ENCODE results near the gene SLC26A8.
A peak's percentile ranks its signal among the peaks of the same experiment; 100 is the strongest.

SLC26A8 gene

GRCh38 chr6:36032261-36032660, 7.8 kb upstream of the SLC26A8 start:
- no peaks in the 10 kb centered on the region for H3K36me3 ChIP-seq (ENCODE audit: insufficient read depth, low read length)
- H3K27ac ChIP-seq (ENCODE audit: low read depth, low read length): no peak overlapping the region
- H3K4me1 ChIP-seq (ENCODE audit: insufficient read depth, low read length): peaks cover 21% of the 10 kb centered on the region
- no peaks in the 10 kb centered on the region for H3K9me3 ChIP-seq (ENCODE audit: insufficient read depth, low read depth, low read length)
- H3K4me3 ChIP-seq (ENCODE audit: low read length): no peak overlapping the region
- no peak overlapping the region for H3K9ac ChIP-seq (ENCODE audit: low read depth, low read length)
- 92% methylated on average over 1 of the region's 1 CpG for WGBS
- no peaks in the 10 kb centered on the region for H3K27me3 ChIP-seq (ENCODE audit: insufficient read depth, low read length)

- 65% methylated on average over 6 of the region's 6 CpGs for WGBS
Measured at GRCh38 chr6:36029464-36029863, 5.0 kb upstream of the SLC26A8 start.

GRCh38 chr6:36028877-36029324, 4.5 kb upstream of the SLC26A8 start:
- H3K4me1 ChIP-seq (ENCODE audit: insufficient read depth, low read length): peaks cover 36% of the 10 kb centered on the region
- WGBS: 3% methylated on average over 13 of the region's 13 CpGs
- no peak overlapping the region for H3K27ac ChIP-seq (ENCODE audit: low read depth, low read length)
- no peaks in the 10 kb centered on the region for H3K9me3 ChIP-seq (ENCODE audit: insufficient read depth, low read depth, low read length)
- H3K27me3 ChIP-seq (ENCODE audit: insufficient read depth, low read length): peaks cover 8% of the 10 kb centered on the region; the same call in 1 of the 2 replicates
- peak overlapping the region; percentile 96 for H3K4me3 ChIP-seq (ENCODE audit: low read length)
- peak overlapping the region; percentile 95 for H3K9ac ChIP-seq (ENCODE audit: low read depth, low read length)
- H3K36me3 ChIP-seq (ENCODE audit: insufficient read depth, low read length): no peaks in the 10 kb centered on the region

More at GRCh38 chr6:36029464-36029863, 5.0 kb upstream of the SLC26A8 start:
- Histone ChIP-seq H3K27ac (ENCODE audit: low read depth, low read length) (no peak overlapping the region), H3K36me3 (ENCODE audit: insufficient read depth, low read length) (no peaks in the 10 kb centered on the region), H3K27me3 (ENCODE audit: insufficient read depth, low read length) (peaks cover 8% of the 10 kb centered on the region; the same call in 1 of the 2 replicates), H3K4me3 (ENCODE audit: low read length) (peak overlapping the region; percentile 96), H3K4me1 (ENCODE audit: insufficient read depth, low read length) (peaks cover 38% of the 10 kb centered on the region), H3K9me3 (ENCODE audit: insufficient read depth, low read depth, low read length) (no peaks in the 10 kb centered on the region), H3K9ac (ENCODE audit: low read depth, low read length) (peak overlapping the region; percentile 95)

GRCh38 chr6:36028088-36028876, 3.8 kb upstream of the SLC26A8 start:
- WGBS: under 1% methylated on average over 44 of the region's 44 CpGs
- H3K4me1 ChIP-seq (ENCODE audit: insufficient read depth, low read length): peaks cover 37% of the 10 kb centered on the region
- peaks cover 8% of the 10 kb centered on the region; the same call in 1 of the 2 replicates for H3K27me3 ChIP-seq (ENCODE audit: insufficient read depth, low read length)
- H3K9ac ChIP-seq (ENCODE audit: low read depth, low read length): peak overlapping the region; percentile 95
- no peaks in the 10 kb centered on the region for H3K9me3 ChIP-seq (ENCODE audit: insufficient read depth, low read depth, low read length)
- no peaks in the 10 kb centered on the region for H3K36me3 ChIP-seq (ENCODE audit: insufficient read depth, low read length)
- H3K4me3 ChIP-seq (ENCODE audit: low read length): peak overlapping the region; percentile 96
- H3K27ac ChIP-seq (ENCODE audit: low read depth, low read length): peak overlapping the region; percentile 84

GRCh38 chr6:36027501-36028087, 3.2 kb upstream of the SLC26A8 start, which contains the start of gene MAPK14:
MAPK14 (plus strand) TSS chr6:36027808; CDS start chr6:36028158, 350 bp downstream.
- peaks cover 37% of the 10 kb centered on the region for H3K4me1 ChIP-seq (ENCODE audit: insufficient read depth, low read length)
- H3K36me3 ChIP-seq (ENCODE audit: insufficient read depth, low read length): no peaks in the 10 kb centered on the region
- H3K9me3 ChIP-seq (ENCODE audit: insufficient read depth, low read depth, low read length): no peaks in the 10 kb centered on the region
- peak within 1 kb of the TSS; percentile 96 for H3K4me3 ChIP-seq (ENCODE audit: low read length)
- under 1% methylated on average over 62 of the region's 62 CpGs for WGBS
- peak within 1 kb of the TSS; percentile 95 for H3K9ac ChIP-seq (ENCODE audit: low read depth, low read length)
- H3K27ac ChIP-seq (ENCODE audit: low read depth, low read length): peak within 1 kb of the TSS; percentile 84
- H3K27me3 ChIP-seq (ENCODE audit: insufficient read depth, low read length): peaks cover 8% of the 10 kb centered on the region; the same call in 1 of the 2 replicates

- Histone ChIP-seq H3K4me1 (ENCODE audit: insufficient read depth, low read length) (peaks cover 37% of the 10 kb centered on the region), H3K4me3 (ENCODE audit: low read length) (0 out of 2 replicates have a peak overlapping the region, but pooled peaks have one; percentile 3), H3K9ac (ENCODE audit: low read depth, low read length) (peak overlapping the region; percentile 53; the same call in 1 of the 2 replicates), H3K36me3 (ENCODE audit: insufficient read depth, low read length) (no peaks in the 10 kb centered on the region), H3K9me3 (ENCODE audit: insufficient read depth, low read depth, low read length) (no peaks in the 10 kb centered on the region), H3K27me3 (ENCODE audit: insufficient read depth, low read length) (peaks cover 8% of the 10 kb centered on the region; the same call in 1 of the 2 replicates), H3K27ac (ENCODE audit: low read depth, low read length) (peak overlapping the region; percentile 69; the same call in 1 of the 2 replicates)
- WGBS: 47% methylated on average over 5 of the region's 5 CpGs
Measured at GRCh38 chr6:36025932-36026327, 1.5 kb upstream of the SLC26A8 start.

GRCh38 chr6:36025260-36025931, 955 bp upstream of the SLC26A8 start:
- Histone ChIP-seq H3K9me3 (ENCODE audit: insufficient read depth, low read depth, low read length) (no peaks in the 10 kb centered on the region), H3K36me3 (ENCODE audit: insufficient read depth, low read length) (no peaks in the 10 kb centered on the region), H3K27me3 (ENCODE audit: insufficient read depth, low read length) (peaks cover 8% of the 10 kb centered on the region; the same call in 1 of the 2 replicates), H3K9ac (ENCODE audit: low read depth, low read length) (no peak overlapping the region; the same call in 1 of the 2 replicates), H3K4me3 (ENCODE audit: low read length) (peak overlapping the region; percentile 3; the same call in 1 of the 2 replicates), H3K4me1 (ENCODE audit: insufficient read depth, low read length) (peaks cover 37% of the 10 kb centered on the region), H3K27ac (ENCODE audit: low read depth, low read length) (peak overlapping the region; percentile 19; the same call in 1 of the 2 replicates)
- 83% methylated on average over 1 of the region's 1 CpG for WGBS

- 57% methylated on average over 1 of the region's 1 CpG for WGBS
- H3K4me1 ChIP-seq (ENCODE audit: insufficient read depth, low read length): peaks cover 14% of the 10 kb centered on the region
- H3K27ac ChIP-seq (ENCODE audit: low read depth, low read length): no peak overlapping the region
- no peaks in the 10 kb centered on the region for H3K36me3 ChIP-seq (ENCODE audit: insufficient read depth, low read length)
- no peak overlapping the region for H3K9ac ChIP-seq (ENCODE audit: low read depth, low read length)
- no peaks in the 10 kb centered on the region for H3K9me3 ChIP-seq (ENCODE audit: insufficient read depth, low read depth, low read length)
- H3K4me3 ChIP-seq (ENCODE audit: low read length): no peak overlapping the region
- peaks cover 7% of the 10 kb centered on the region; the same call in 1 of the 2 replicates for H3K27me3 ChIP-seq (ENCODE audit: insufficient read depth, low read length)
Measured at GRCh38 chr6:36020154-36020553, 4.3 kb downstream of the SLC26A8 start.

GRCh38 chr6:36019167-36019566, 5.3 kb downstream of the SLC26A8 start:
- no peak overlapping the region for H3K4me3 ChIP-seq (ENCODE audit: low read length)
- H3K4me1 ChIP-seq (ENCODE audit: insufficient read depth, low read length): peaks cover 7% of the 10 kb centered on the region; the same call in 1 of the 2 replicates
- no peak overlapping the region for H3K9ac ChIP-seq (ENCODE audit: low read depth, low read length)
- 97% methylated on average over 11 of the region's 11 CpGs for WGBS
- H3K9me3 ChIP-seq (ENCODE audit: insufficient read depth, low read depth, low read length): no peaks in the 10 kb centered on the region
- no peak overlapping the region for H3K27ac ChIP-seq (ENCODE audit: low read depth, low read length)
- H3K36me3 ChIP-seq (ENCODE audit: insufficient read depth, low read length): no peaks in the 10 kb centered on the region
- H3K27me3 ChIP-seq (ENCODE audit: insufficient read depth, low read length): no peaks in the 10 kb centered on the region; the same call in 1 of the 2 replicates

- Histone ChIP-seq H3K36me3 (ENCODE audit: insufficient read depth, low read length) (no peaks in the 10 kb centered on the region), H3K27ac (ENCODE audit: low read depth, low read length) (no peak overlapping the region), H3K4me3 (ENCODE audit: low read length) (no peak overlapping the region), H3K27me3 (ENCODE audit: insufficient read depth, low read length) (no peaks in the 10 kb centered on the region), H3K9ac (ENCODE audit: low read depth, low read length) (no peak overlapping the region), H3K9me3 (ENCODE audit: insufficient read depth, low read depth, low read length) (no peaks in the 10 kb centered on the region), H3K4me1 (ENCODE audit: insufficient read depth, low read length) (no peaks in the 10 kb centered on the region)
- WGBS: 92% methylated on average over 2 of the region's 2 CpGs
Measured at GRCh38 chr6:36018339-36018738, 6.1 kb downstream of the SLC26A8 start.

All from HUES64 (cell line).